Left hindlimb (tissue), 1 donor: Measurements from ENCODE around the gene NSUN7.
A peak's percentile ranks its signal among the peaks of the same experiment; 100 is the strongest.
"Not testable (repeated sequence)": the region's sequence is repeated elsewhere in the genome, so short reads cannot be mapped to it uniquely, and the experiment has no call there.

ENCODE experiments used
- DNase-seq: peaks from one replicate; pipeline ENCODE4 v3.0.0-alpha.2; 2018

NSUN7 gene

GRCh38 chr4:40736910-40737309 is 12.8 kb upstream of the NSUN7 start:
- DNase-seq, result no peak

GRCh38 chr4:40737879-40738278 is 11.9 kb upstream of the NSUN7 start:
- DNase-seq, result no peak

- no peak for DNase-seq
Observed at GRCh38 chr4:40739347-40739746, 10.4 kb upstream of the NSUN7 start.

- no peak for DNase-seq
Observed at GRCh38 chr4:40744218-40744617, 5.5 kb upstream of the NSUN7 start.

- no peak for DNase-seq
Observed at GRCh38 chr4:40745285-40745984, 4.3 kb upstream of the NSUN7 start.

GRCh38 chr4:40747207-40747835 is 2.4 kb upstream of the NSUN7 start:
- DNase-seq, result no peak

GRCh38 chr4:40750461-40751258 is 905 bp downstream of the NSUN7 start:
- peak; percentile 47 for DNase-seq

- DNase-seq, result no peak
Observed at GRCh38 chr4:40755616-40756015, 5.9 kb downstream of the NSUN7 start.

- DNase-seq, result no peak
Observed at GRCh38 chr4:40763228-40763716, 13.5 kb downstream of the NSUN7 start.

GRCh38 chr4:40769266-40769665 is 19.5 kb downstream of the NSUN7 start:
- no peak for DNase-seq

- DNase-seq, result no peak
Observed at GRCh38 chr4:40778090-40778489, 28.3 kb downstream of the NSUN7 start.

- DNase-seq, result no peak
Observed at GRCh38 chr4:40782876-40783275, 33.1 kb downstream of the NSUN7 start.

GRCh38 chr4:40785727-40786126 is 36.0 kb downstream of the NSUN7 start:
- DNase-seq, result no peak

GRCh38 chr4:40788331-40788730 is 38.6 kb downstream of the NSUN7 start:
- no peak for DNase-seq

GRCh38 chr4:40789031-40789430 is 39.3 kb downstream of the NSUN7 start:
- no peak for DNase-seq

- DNase-seq, result no peak
Observed at GRCh38 chr4:40789771-40790170, 40.0 kb downstream of the NSUN7 start.

GRCh38 chr4:40800064-40800463 is 50.3 kb downstream of the NSUN7 start:
- no peak for DNase-seq

- DNase-seq, result no peak
Observed at GRCh38 chr4:40804598-40804997, 54.8 kb downstream of the NSUN7 start.

GRCh38 chr4:40808926-40809457 is 59.2 kb downstream of the NSUN7 start:
- no peak for DNase-seq

- no peak for DNase-seq
Observed at GRCh38 chr4:40811956-40812355, 62.2 kb downstream of the NSUN7 start.

GRCh38 chr4:40812386-40812785 is 62.6 kb downstream of the NSUN7 start:
- no peak for DNase-seq

- no peak for DNase-seq
Observed at GRCh38 chr4:40812856-40813255, 63.1 kb downstream of the NSUN7 start.

- not testable (repeated sequence) for DNase-seq
Observed at GRCh38 chr4:40817157-40817556, 67.4 kb downstream of the NSUN7 start.

GRCh38 chr4:40820101-40820500 is 70.3 kb downstream of the NSUN7 start:
- no peak for DNase-seq
